OCI-LY7 (cell line): Measurements from ENCODE around the gene RGS17. TPM values are rescaled to one million over a fixed set of nuclear protein-coding genes. Genes with fewer than 3 reads are reported as not detected.

ENCODE experiments used
- BruUV-seq: library from RNA; stranded (reverse); fragments of 400-500 nt; replicated peaks from 2 replicates; lab custom pipeline; 2021; lab: Mats Ljungman, UMichigan
- CTCF ChIA-PET: fragments of 300-600 bp; sonication (Branson Sonifier 250); formaldehyde crosslinking; loops from one replicate; lab custom pipeline; 2022; ENCODE audit warnings: antibody characterized with exemption; ENCODE audit not compliant: unreplicated experiment; lab: Charles Lee
- POLR2A ChIA-PET: fragments of 300-600 bp; sonication (Branson Sonifier 250); formaldehyde crosslinking; loops from one replicate; lab custom pipeline; 2022; ENCODE audit warnings: antibody characterized with exemption; lab: Charles Lee
- DNase-seq: peaks from one replicate; pipeline ENCODE4 v3.0.0-alpha.2; 2015; ENCODE audit warnings: low spot score
- H2AFZ ChIP-seq: fragments of 200-600 bp; sonication (generic), shearing (Covaris generic); 2 replicates; pipeline ENCODE4 v1.6.1; 2014; ENCODE audit warnings: mild to moderate bottlenecking, antibody characterized with exemption, low read length, moderate library complexity
- H3K27ac ChIP-seq: fragments of 200-600 bp; sonication (generic); 2 replicates; pipeline ENCODE4 v1.5.1; 2014; ENCODE audit warnings: mixed run types, low read depth, mild to moderate bottlenecking, moderate library complexity, low read length, inconsistent platforms; ENCODE audit not compliant: poor library complexity, severe bottlenecking
- H3K36me3 ChIP-seq: fragments of 200-600 bp; sonication (generic); 2 replicates; pipeline ENCODE4 v1.6.1; 2014; ENCODE audit warnings: mild to moderate bottlenecking, antibody characterized with exemption, low read length, moderate library complexity, mixed read lengths; ENCODE audit not compliant: insufficient read depth
- H3K4me1 ChIP-seq: fragments of 200-600 bp; sonication (generic); 2 replicates; pipeline ENCODE4 v1.5.1; 2014; ENCODE audit warnings: mild to moderate bottlenecking, low read length; ENCODE audit not compliant: insufficient read depth, poor library complexity, severe bottlenecking
- H3K4me2 ChIP-seq: fragments of 200-600 bp; sonication (generic); 2 replicates; pipeline ENCODE4 v1.6.1; 2014; ENCODE audit warnings: mild to moderate bottlenecking, low read length
- H3K4me3 ChIP-seq: fragments of 200-600 bp; sonication (generic); 2 replicates; pipeline ENCODE4 v1.5.1; 2014; ENCODE audit warnings: mild to moderate bottlenecking, low read depth, low read length; ENCODE audit not compliant: poor library complexity, severe bottlenecking
- H3K79me2 ChIP-seq: fragments of 200-600 bp; sonication (generic); 2 replicates; pipeline ENCODE4 v1.6.1; 2016; ENCODE audit warnings: low read depth, mild to moderate bottlenecking, low read length, moderate library complexity, mixed read lengths; ENCODE audit not compliant: insufficient read depth
- H3K9me2 ChIP-seq: fragments of 200-600 bp; sonication (generic); 2 replicates; pipeline ENCODE4 v1.6.1; 2016; ENCODE audit warnings: mild to moderate bottlenecking, low read length, mixed read lengths; ENCODE audit not compliant: insufficient read depth
- H3K9me3 ChIP-seq: fragments of 200-600 bp; sonication (generic); 2 replicates; pipeline ENCODE4 v1.6.1; 2014; ENCODE audit warnings: mild to moderate bottlenecking, mixed run types, low read length, mixed read lengths
- H4K20me1 ChIP-seq: fragments of 200-600 bp; sonication (generic); 2 replicates; pipeline ENCODE4 v1.6.1; 2014; ENCODE audit warnings: mild to moderate bottlenecking, antibody characterized with exemption, low read length, moderate library complexity, mixed read lengths; ENCODE audit not compliant: insufficient read depth
- EZH2phosphoT487 ChIP-seq: fragments of 200-600 bp; sonication (generic); IDR thresholded peaks from 2 replicates; pipeline ENCODE4 v1.6.1; 2018; ENCODE audit warnings: low read depth, borderline replicate concordance, mild to moderate bottlenecking, mixed run types, antibody characterized with exemption, low read length, moderate library complexity, mixed read lengths
- intact Hi-C: fragments of 100-400 bp; cut with micrococcal nuclease; formaldehyde crosslinking; loops from one replicate; pipeline ENCODE4 v1.10.0; 2022; ENCODE audit not compliant: unreplicated experiment
- total RNA-seq, 2 experiments: library from RNA; depleted of rRNA in 1 of 2; stranded (reverse); fragments of >200 nt in 1 of 2; shearing (Covaris generic) in 1 of 2; gene quantifications; 2 replicates each; pipeline ENCODE4 v1.2.3, GENCODE V29; 2014 to 2022
- TF ChIP-seq, protein P1 (sequence below): fragments of 200-600 bp; sonication (generic); conservative IDR thresholded peaks from 2 replicates; pipeline ENCODE4 v1.5.1; 2014; ENCODE audit warnings: mild to moderate bottlenecking, antibody characterized with exemption, low read length, moderate library complexity, mixed read lengths

The RGS17 gene
- total RNA-seq, 2 experiments from 2014 or later: not detected

DNA sequence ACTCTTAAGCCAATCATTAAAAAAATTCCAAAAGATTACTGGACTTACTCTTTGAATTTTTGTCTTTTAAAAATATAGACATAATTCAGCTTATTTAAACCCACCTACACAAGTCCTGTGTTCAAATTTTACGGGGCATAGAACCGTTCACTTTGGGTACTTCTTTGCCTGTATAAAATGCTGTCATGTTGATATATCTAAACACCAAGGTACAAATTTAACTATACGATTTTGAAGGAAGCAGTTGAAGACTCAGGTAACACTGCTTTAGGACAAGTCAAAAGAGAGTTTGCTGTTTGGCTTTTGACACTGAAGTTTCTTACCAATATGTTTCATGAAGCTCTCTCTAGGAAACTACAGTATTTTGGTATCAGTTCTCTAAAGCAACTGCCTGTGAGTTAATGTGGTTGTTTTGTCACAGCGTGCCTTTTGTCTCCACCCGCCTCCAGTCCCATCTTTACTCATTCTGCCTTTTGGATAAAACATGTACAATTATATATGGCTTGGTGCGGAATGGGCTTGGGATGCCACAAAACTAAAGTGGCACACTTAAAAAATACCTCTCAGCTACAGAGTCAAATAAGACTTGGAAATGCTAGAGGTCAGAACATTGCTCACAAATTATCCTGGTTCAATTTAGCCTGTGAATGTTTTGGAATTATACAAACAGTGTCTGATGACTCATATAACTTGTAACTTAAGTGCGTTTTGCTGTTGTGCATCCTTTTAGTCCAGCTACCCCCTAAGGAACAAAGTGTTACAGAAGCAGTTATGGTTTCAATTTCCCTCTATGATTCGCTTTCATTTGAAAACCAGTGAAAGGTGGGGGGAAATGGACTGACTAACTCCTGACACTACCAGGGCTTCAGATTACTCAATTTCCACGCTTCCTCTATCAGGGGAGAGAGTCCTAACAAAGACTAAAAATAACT, 38.7 kb downstream of the RGS17 start:
- Histone ChIP-seq H3K36me3 (no peaks in the 10 kb centered on the region), H4K20me1 (no peaks in the 10 kb centered on the region), H3K79me2 (no peaks in the 10 kb centered on the region), H3K9me2 (no peaks in the 10 kb centered on the region), H3K27ac (no peak overlapping the region), H3K4me3 (no peak overlapping the region), H2AFZ (no peak overlapping the region), H3K9me3 (no peaks in the 10 kb centered on the region), H3K4me2 (no peak overlapping the region), H3K4me1 (no peaks in the 10 kb centered on the region)
- POLR2A ChIA-PET: interaction anchor here (0.6 to 0.9 kb wide), 2 partner anchors 16 to 25 kb away, joined by 3 read pairs; no protein-coding TSS in a partner anchor
- no peak for DNase-seq
- CTCF ChIA-PET: no interaction called here
- intact Hi-C loops: no loop called here
- no peak for TF ChIP-seq EZH2phosphoT487
- TF ChIP-seq, protein P1, sequence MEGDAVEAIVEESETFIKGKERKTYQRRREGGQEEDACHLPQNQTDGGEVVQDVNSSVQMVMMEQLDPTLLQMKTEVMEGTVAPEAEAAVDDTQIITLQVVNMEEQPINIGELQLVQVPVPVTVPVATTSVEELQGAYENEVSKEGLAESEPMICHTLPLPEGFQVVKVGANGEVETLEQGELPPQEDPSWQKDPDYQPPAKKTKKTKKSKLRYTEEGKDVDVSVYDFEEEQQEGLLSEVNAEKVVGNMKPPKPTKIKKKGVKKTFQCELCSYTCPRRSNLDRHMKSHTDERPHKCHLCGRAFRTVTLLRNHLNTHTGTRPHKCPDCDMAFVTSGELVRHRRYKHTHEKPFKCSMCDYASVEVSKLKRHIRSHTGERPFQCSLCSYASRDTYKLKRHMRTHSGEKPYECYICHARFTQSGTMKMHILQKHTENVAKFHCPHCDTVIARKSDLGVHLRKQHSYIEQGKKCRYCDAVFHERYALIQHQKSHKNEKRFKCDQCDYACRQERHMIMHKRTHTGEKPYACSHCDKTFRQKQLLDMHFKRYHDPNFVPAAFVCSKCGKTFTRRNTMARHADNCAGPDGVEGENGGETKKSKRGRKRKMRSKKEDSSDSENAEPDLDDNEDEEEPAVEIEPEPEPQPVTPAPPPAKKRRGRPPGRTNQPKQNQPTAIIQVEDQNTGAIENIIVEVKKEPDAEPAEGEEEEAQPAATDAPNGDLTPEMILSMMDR: no peak
- BruUV-seq: no TSS peak

DNA sequence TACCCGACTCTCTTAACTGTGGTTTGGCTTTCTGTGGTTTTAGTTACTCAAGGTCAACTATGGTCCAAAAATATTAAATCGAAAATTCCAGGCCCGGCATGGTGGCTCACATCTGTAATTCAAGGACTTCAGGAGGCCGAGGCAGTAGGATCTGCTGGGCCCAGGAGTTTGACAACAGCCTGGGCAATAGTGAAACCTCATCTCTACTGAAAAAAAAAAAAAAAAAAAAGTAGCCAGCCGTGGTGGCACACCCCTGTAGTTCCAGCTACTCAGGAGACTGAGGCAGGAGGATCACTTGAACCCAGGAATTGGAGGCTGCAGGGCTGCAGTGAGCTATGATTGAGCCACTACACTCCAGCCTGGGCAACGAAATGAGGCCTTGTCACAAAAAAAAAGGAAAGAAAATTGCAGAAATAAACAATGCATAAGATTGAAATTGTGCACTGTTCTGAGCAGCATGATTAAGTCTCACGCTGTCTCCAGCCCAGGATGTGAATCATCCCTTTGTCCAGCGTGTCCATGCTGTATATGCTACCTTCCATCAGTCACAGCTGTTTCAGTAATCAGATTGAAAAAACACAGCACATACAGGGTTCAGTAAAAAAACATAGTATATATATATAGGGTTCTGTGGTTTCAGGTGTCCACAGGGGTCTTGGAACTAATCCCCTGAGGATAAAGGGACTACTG, 40.7 kb downstream of the RGS17 start:
- no peaks in the 10 kb centered on the region for H3K4me1 ChIP-seq
- POLR2A ChIA-PET: interaction anchor here (0.7 kb wide), 2 partner anchors 31 to 154 kb away, joined by 3 to 6 read pairs; no protein-coding TSS in a partner anchor
- no peaks in the 10 kb centered on the region for H3K79me2 ChIP-seq
- TF ChIP-seq, protein P1: no peak
- TF ChIP-seq EZH2phosphoT487: no peak
- H3K36me3 ChIP-seq: no peaks in the 10 kb centered on the region
- H3K27ac ChIP-seq: no peak overlapping the region
- H3K4me3 ChIP-seq: no peak overlapping the region
- no peak overlapping the region for H2AFZ ChIP-seq
- no peak for DNase-seq
- no peaks in the 10 kb centered on the region for H3K9me2 ChIP-seq
- no TSS peak for BruUV-seq
- no peak overlapping the region for H3K4me2 ChIP-seq
- intact Hi-C loops: no loop called here
- no peaks in the 10 kb centered on the region for H4K20me1 ChIP-seq
- H3K9me3 ChIP-seq: no peaks in the 10 kb centered on the region
- CTCF ChIA-PET: no interaction called here
